ENCODE results near the gene IL18RAP.

Gene IL18RAP, protein sequence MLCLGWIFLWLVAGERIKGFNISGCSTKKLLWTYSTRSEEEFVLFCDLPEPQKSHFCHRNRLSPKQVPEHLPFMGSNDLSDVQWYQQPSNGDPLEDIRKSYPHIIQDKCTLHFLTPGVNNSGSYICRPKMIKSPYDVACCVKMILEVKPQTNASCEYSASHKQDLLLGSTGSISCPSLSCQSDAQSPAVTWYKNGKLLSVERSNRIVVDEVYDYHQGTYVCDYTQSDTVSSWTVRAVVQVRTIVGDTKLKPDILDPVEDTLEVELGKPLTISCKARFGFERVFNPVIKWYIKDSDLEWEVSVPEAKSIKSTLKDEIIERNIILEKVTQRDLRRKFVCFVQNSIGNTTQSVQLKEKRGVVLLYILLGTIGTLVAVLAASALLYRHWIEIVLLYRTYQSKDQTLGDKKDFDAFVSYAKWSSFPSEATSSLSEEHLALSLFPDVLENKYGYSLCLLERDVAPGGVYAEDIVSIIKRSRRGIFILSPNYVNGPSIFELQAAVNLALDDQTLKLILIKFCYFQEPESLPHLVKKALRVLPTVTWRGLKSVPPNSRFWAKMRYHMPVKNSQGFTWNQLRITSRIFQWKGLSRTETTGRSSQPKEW

DNA sequence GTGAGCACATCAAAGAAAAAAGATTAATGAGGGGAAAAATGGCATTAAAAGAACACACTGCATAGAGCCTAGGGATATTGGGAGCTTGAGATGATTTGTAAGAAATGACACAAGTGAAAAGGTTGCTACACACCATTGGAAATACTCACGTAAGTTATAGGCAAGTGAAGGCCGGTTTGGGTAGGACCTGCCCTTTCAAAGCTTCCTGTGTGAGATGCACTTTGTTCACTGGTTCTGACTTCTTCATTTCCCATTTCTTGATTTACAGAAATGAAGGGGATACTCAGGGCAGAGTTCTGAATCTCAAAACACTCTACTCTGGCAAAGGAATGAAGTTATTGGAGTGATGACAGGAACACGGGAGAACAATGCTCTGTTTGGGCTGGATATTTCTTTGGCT, at the start of gene IL18RAP:
IL18RAP (plus strand) TSS at position 251 of the 400 bp plus-strand sequence; CDS start at position 369, 118 bp downstream.
- DNase-seq = no peak

DNA sequence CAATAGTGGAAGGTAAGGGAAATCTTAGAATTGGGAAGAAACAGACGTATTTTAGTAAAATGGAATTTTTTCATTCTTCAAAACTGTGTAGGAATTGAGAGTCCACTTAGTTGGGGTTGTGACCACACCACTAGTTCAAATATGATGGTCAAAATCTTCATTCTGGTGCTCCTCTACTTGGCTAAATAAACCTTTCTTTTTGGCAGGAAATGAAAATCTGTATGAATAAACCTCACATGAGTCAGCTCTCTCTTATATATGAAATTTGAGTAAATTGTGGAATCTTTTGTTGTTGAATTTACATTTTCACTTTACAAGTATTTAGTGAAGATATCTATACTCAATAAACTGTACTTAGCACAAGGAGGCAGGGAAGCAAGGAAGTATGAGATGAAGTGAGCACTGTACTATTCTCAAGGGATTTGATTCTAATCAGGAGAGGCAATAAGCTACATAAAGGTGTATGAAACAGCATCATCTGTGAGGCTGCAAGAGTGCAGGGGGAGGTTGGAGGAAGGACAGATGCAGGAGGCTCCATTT, 46.8 kb upstream of the IL18RAP start:
- no peak for DNase-seq

- no peak for DNase-seq
These were observed 39.2 kb upstream of the IL18RAP start for GRCh38 chr2:102383722-102384121.

DNA sequence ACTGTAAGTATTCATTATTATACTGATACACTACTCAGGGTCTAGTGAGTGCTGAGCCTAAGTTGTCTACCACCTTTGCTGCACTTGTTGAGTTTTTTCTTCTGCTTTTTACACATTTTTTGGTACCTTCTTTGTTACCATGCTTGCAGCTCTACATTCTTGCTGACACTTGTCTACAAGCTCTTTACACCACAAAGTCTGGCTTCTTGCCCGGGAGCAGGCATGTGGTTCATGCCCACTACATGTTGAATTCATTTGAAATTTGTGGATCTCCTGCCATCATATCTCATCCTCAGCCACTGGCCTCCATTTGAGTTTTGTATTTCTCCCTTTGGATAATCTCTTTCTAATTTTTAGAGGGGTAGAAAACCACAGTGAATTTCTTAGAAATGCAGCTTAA, 37.4 kb upstream of the IL18RAP start:
- DNase-seq = no peak

DNA sequence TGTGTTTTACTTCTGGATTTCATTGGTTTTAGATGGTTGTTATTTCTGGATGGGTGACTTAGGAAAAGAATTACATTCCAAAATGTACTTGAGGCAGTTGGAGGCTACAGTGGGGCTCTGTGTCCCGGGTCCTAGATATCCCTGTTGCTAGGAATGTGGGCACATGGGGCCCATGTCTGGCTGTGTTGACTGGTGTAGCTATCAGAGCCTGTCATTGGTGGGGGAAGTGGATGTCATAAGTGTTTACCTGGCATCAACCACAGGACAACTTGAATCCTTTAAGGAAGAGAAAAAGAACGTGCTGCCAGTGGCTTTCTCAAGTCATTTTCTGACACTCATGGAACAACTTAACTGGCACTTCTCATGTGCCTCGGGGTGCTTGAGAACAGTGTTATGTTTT, 37.0 kb upstream of the IL18RAP start:
- DNase-seq = no peak

DNA sequence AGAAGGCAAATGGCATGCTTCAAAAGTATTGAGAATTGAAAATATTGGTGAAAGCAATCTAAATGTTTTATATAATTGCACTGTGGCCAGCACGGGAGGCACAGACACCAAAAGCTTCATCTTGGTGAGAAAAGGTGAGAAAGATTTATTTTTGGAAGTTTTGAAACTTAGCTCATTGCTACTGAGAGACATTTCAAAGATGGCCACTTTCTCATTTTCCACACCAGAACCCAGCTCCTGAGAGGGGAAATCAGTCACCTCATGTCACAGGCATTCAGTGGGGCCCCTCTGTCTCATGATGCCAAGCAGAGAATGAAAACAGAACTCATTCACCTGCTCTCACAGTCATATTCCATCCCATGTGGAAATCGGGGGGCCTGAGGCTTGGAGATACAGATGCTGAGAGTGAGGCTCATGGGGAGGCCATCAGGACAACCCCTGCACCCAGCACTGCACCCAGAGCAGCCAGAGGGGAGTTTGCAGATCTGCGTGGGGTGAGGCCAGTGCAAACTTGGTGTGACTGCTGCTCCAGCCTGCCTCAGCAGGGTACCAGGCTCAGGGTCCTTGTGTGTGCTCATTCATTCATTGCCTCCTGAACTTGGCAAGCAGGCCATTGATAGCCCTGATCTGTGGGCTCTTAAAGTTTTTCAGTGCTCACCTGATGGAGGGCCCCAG, 36.0 kb upstream of the IL18RAP start:
- no peak for DNase-seq

GRCh38 chr2:102387763-102388546, 35.0 kb upstream of the IL18RAP start:
- DNase-seq = no peak

- no peak for DNase-seq
These were observed 31.4 kb upstream of the IL18RAP start for GRCh38 chr2:102391565-102391964.

- no peak for DNase-seq
These were observed 30.9 kb upstream of the IL18RAP start for GRCh38 chr2:102392096-102392495.

DNA sequence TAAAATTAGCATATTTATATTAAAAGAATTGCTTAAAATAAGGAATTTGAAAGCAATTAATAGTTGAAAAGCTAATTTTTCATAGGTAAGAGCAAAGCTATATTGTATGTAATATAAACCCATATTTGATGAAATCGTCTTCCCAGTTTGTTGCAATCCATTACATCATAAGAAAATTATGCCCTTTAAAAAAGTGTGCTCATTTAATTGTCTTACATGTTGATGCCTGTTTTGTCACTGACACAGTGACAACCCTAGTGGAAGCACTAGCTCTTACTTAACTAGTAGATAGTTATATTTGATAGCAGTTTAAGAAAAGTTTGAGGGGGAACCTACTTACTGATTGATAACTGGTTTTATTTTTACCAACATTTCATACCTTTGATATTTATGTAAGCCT, 30.0 kb upstream of the IL18RAP start:
- DNase-seq = no peak

GRCh38 chr2:102396012-102396411, 26.9 kb upstream of the IL18RAP start:
- no peak for DNase-seq

GRCh38 chr2:102397209-102397608, 25.8 kb upstream of the IL18RAP start:
- DNase-seq = no peak

- no peak for DNase-seq
These were observed 23.3 kb upstream of the IL18RAP start for GRCh38 chr2:102399499-102400141.

DNA sequence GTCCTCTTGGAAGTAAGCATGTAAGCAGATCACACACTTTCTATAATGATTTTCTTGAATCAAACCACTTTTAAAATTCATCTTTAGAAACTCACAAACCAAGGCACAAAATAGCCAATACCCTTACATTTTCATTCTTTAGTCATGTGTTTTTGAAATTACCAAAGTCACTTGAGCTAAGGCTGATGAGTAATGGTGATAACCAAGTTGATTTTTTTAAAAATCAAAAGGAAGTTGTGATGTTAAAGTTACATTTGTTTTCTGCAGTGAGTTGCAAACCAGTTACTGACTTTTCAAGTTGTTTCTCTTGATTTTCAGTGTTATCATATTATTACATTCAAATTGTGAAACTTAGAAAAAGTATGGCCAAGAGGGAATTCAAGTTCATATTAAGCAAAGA, 21.5 kb upstream of the IL18RAP start:
- DNase-seq = no peak

DNA sequence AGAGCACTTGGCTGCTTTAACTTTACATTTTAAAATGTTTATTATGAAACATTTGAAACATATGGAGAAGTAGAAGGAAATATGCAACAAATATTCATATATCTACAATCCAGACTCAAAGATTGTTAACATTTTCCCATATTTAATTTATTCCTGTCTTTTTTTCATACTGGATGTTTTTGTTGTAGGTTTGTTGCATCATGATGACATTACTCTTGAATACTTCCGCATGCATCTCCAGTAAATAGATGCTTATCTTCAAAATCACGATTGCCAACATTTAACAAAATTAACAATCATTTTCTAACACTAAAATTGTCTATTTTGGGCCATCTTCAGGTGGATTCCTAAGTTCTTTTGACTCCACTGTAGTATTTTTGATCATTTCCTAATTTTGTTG, 21.1 kb upstream of the IL18RAP start:
- DNase-seq = no peak

DNA sequence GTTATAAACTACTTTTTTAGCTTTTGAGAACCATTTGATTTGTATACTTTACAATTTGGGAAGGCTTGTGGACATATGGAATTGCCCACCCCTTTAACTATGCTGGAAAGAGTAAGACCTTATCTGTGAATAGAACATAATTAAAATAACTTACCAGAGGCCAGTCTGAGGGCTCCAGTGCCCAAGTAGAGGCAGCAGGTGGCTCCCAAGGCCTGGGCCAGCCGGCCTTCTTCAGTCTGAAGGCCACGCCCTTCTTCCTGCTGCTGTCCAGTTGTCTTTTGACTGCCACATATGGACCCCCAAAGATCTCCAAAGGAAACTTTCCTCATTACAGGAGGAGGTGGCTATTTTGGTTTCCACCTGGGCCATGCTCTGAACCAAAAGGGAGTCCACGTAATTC, 12.0 kb upstream of the IL18RAP start:
- no peak for DNase-seq

DNA sequence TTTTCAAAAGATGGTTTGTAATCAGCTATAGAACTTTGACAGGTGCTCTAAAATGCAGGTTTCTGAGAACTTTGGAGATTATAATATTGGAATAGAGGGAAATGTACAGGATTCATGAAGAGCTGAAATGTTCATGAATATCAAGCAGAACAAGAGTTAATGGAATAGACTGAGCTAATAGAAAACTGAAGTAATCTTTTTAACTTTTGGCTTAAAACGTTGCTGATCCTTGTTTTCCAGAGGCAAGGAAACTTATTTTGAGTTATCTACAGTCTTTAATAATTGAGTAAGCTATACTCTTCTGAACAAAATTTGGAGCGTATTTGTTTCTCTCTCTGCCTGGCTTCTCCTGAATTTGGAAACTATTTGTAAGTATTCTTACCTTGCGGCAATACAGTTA, 10.8 kb upstream of the IL18RAP start:
- no peak for DNase-seq

- DNase-seq = no peak
These were observed 5.0 kb upstream of the IL18RAP start for GRCh38 chr2:102417946-102418345.

- no peak for DNase-seq
These were observed 4.5 kb upstream of the IL18RAP start for GRCh38 chr2:102418421-102418961.

DNA sequence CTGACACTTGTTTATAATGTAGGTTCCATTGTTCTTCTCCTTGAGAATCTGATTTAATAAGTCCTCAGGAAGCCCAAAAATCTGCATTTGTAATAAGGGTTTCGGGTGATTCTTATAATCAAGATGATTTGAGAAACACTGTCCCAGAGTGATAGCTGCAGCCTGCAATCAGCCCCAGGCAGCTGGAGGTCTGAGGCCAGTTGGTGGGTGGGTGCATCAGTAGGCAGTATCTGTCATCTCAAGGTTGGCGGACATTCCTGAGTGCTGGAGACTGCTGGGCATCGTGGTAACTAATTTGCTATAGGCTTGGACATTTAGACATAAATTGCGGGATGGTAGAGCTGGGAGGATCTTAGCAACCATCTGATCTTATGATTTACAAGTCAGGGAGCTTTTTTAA, 2.7 kb upstream of the IL18RAP start:
- DNase-seq = no peak

GRCh38 chr2:102421890-102422759, 835 bp upstream of the IL18RAP start:
- no peak for DNase-seq
